SHP77 (cell line): Measurements from ENCODE around the gene BCAS1.
"Not testable (repeated sequence)": the region's sequence is repeated elsewhere in the genome, so short reads cannot be mapped to it uniquely, and the experiment has no call there.

ENCODE experiments used
- DNase-seq, 2 experiments: peaks; one replicate each; lab custom pipeline; 2025; lab: John Stamatoyannopoulos, UW

BCAS1 gene

GRCh38 chr20:53984356-53985149 is 85.8 kb downstream of the BCAS1 start:
- DNase-seq = no peak

- no peak for DNase-seq
Measured at GRCh38 chr20:53983401-53983800, 87.0 kb downstream of the BCAS1 start.

DNA sequence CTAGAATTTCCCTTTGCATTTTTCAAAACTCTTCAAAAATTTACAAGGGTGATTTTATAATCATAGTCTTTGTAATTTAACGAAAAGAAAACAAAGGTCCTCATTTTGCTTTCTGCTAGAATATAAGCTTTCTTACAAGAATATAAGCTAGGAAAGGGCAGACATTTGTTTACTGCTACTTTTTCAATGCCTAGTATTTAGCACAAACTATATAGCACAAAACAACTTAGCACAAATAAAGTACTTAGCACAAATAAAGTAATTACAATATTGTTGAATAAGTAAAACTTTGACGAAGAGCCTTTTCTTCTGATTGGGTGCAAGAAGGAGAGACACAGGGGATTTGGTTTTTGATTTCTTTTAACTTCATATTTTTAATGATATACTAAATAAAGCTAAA is 87.8 kb downstream of the BCAS1 start:
- no peak for DNase-seq

DNA sequence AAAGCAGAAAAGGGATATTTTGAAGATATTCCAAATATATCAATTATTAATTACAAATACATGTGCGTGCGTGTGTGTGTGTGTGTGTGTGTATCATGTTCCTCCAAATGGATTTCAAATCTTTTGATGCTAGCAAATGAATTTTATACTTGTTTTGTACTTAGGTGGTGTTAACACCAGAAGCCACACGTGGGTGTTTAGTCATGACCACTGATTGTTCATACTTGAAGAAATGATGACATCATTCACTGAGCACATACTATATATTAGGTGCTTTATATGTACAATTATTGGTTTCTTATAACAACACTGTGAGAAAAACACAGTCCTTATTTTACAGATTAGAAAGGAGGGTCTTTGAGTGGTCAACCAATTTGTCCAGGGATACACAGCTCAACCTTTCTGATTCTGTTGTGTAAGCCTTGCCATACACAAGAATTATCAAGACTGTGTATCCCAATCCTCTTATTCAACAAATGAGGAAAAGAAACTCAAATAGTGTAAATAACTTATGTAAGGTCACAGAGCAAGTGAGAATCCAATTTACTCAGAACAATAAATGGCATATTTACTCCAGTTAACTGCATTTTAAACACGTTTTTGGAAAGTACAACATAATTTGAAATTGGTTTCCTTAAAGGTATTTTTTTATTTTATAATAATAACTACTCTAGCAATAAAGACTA is 88.5 kb downstream of the BCAS1 start:
- no peak for DNase-seq

- DNase-seq = no peak
Measured at GRCh38 chr20:53981130-53981529, 89.3 kb downstream of the BCAS1 start.

- DNase-seq = no peak
Measured at GRCh38 chr20:53980031-53980465, 90.3 kb downstream of the BCAS1 start.

- DNase-seq = no peak
Measured at GRCh38 chr20:53978497-53978896, 91.9 kb downstream of the BCAS1 start.

GRCh38 chr20:53977391-53977790 is 93.0 kb downstream of the BCAS1 start:
- no peak for DNase-seq

DNA sequence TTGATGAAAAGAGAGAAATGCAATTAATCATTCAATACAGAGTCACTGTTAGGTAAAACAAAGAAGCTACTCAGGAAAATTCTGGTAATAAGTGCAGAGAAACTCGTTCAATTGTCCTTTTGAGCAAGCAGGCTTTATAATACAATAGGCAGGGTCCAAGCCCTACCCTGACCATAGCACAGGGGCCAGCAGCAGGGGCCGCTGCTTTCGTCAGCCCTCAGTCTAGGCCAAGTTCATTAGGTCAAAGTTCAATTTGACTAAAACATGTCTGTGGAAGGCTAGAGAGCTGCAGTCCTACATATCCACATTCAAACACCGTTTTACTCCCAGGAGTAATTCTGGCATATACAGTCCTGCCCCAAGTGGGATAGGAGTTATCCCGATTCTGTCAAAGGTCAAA is 94.6 kb downstream of the BCAS1 start:
- no peak for DNase-seq

- DNase-seq = no peak
Measured at GRCh38 chr20:53974785-53975555, 95.4 kb downstream of the BCAS1 start.

DNA sequence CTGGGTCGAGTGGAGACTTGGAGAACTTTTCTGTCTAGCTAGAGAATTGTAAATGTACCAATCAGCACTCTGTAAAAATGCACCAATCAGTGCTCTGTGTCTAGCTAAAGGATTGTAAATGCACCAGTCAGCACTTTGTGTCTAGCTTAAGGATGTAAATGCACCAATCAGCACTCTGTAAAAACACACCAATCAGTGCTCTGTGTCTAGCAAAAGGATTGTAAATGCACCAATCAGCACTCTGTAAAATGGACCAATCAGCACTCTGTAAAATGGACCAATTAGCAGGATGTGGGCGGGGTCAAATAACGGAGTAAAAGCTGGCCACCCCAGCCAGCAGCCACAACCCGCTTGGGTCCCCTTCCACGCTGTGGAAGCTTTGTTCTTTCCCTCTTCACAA is 96.5 kb downstream of the BCAS1 start:
- DNase-seq = not testable (repeated sequence)

GRCh38 chr20:53972179-53972578 is 98.2 kb downstream of the BCAS1 start:
- no peak for DNase-seq

DNA sequence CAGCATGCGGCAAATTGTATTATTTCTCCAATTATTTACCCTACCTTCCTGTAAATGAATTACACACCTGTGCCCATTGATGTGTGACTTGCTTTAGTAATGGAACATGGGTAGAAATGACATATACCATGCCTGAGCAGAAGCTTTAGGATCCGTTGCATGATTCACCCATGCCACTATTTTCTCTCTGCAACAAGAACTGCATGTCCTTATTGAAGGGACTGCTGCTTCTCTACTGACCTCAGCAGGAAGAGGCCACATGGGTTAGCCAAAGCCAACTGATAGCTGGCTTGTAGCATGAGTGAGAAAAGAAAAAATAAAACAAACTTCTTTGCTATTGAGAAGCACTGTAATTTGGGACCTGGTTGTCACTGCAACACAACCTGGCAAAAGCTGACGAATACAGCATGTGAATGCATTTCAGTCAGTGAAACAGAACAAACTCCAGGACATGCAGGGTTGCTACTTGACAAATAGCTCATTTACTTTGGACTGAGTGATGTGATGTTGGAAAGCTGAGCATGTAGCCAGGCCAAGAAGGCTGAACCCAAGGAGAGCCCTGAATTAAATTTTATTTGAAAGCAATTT is 99.2 kb downstream of the BCAS1 start:
- no peak for DNase-seq

DNA sequence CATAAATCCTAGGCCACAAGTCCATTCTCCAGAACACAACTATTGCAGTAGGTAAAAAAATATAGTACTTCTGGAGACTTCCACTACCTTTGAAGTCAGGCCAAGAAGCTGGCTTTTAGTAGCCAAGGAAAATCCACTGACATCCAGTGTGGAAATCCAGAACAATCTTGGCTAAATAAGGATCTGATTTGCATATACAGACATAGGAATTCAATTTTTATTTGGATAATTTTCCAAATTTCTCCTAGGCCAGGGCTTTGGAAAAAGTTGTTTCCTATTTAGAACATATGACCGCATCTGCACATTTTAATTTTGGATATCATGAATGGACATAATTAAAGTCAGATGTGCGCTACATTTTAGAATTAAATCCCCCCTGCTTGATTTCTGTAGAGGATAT is 100.2 kb downstream of the BCAS1 start:
- no peak for DNase-seq

- no peak for DNase-seq
Measured at GRCh38 chr20:53967527-53967926, 102.9 kb downstream of the BCAS1 start.

GRCh38 chr20:53966774-53967398 is 103.5 kb downstream of the BCAS1 start:
- DNase-seq = no peak

GRCh38 chr20:53964501-53965253 is 105.7 kb downstream of the BCAS1 start:
- DNase-seq = no peak

DNA sequence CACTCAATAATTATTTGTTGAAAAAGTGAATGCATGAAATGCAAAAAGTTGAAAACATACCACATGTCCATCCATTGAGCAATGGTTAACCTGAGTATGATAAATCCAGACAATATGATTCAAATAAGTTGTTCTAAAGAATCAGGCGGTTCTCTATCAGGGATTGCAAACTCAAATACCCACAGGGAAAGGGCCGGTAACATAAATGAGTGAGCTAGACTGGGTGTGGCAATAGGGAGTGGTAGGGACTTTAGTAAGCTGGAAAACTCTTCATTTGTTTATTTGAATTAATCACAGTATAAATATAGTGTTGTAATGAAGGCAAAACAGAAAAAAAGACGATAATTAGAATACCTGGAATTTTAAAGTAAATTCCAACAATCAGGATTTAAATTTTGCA is 106.3 kb downstream of the BCAS1 start:
- no peak for DNase-seq

DNA sequence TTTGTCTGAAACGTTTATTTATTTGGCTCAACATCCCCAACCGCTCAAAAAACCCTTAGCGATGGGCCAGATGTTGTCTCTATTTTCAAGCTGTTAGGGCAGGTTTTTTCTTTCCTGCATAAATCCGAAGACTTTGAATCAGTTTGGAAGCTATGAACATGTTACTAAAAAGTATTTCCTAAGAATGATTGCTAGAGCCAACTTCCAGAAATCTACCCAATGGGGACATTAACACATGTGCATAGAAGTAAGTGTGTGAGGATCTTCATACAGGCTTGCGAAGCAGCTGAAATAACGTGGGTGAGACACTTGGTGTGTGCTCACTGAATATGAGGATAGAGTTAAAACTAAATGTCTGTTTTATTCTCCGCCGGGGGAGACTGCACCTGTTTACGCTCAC is 106.8 kb downstream of the BCAS1 start:
- no peak for DNase-seq

- DNase-seq = no peak
Measured at GRCh38 chr20:53962388-53962787, 108.0 kb downstream of the BCAS1 start.

DNA sequence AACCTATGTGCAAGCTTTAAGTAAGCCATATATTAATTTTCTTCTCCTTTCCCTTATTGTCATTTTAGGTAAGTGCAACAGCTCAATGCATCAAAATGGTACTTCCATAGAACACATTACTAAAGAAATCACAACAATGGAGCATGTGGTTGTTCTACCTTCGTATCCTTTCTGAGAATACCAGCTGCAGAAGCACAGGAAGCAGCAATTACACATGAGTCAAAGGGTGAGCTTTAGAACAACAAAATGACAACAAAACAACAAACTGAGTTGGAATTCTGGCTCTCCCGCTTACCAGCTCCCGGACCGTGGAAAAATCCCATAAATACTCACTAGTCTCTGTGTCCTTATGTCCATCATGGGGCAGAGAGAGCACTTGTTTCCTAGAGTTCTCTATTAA is 108.9 kb downstream of the BCAS1 start:
- no peak for DNase-seq
